AML-193 (cell line): Measurements from ENCODE around the gene LRRC4B.
"Not testable (repeated sequence)": the region's sequence is repeated elsewhere in the genome, so short reads cannot be mapped to it uniquely, and the experiment has no call there.

ENCODE experiments used
- DNase-seq, 2 experiments: peaks; one replicate each; lab custom pipeline; 2025; lab: John Stamatoyannopoulos, UW

The LRRC4B gene

GRCh38 chr19:50552540-50552939 lies 15.7 kb downstream of the LRRC4B start:
- DNase-seq, result no peak

- DNase-seq, result no peak
Observed at GRCh38 chr19:50551715-50552187, 16.5 kb downstream of the LRRC4B start.

GRCh38 chr19:50551034-50551714 lies 17.1 kb downstream of the LRRC4B start:
- no peak for DNase-seq

GRCh38 chr19:50550594-50550966 lies 17.7 kb downstream of the LRRC4B start:
- DNase-seq, result no peak

GRCh38 chr19:50549927-50550593 lies 18.2 kb downstream of the LRRC4B start:
- DNase-seq, result no peak

GRCh38 chr19:50549059-50549926 lies 18.9 kb downstream of the LRRC4B start:
- no peak for DNase-seq

GRCh38 chr19:50548191-50549058 lies 19.8 kb downstream of the LRRC4B start:
- DNase-seq, result no peak

GRCh38 chr19:50547385-50548190 lies 20.6 kb downstream of the LRRC4B start:
- no peak for DNase-seq

GRCh38 chr19:50546527-50547221 lies 21.6 kb downstream of the LRRC4B start:
- no peak for DNase-seq

GRCh38 chr19:50542943-50543342 lies 25.3 kb downstream of the LRRC4B start:
- no peak for DNase-seq

GRCh38 chr19:50537769-50538230 lies 30.4 kb downstream of the LRRC4B start:
- peak; percentile 53 to 70 for DNase-seq

GRCh38 chr19:50537306-50537685 lies 30.9 kb downstream of the LRRC4B start:
- no peak for DNase-seq

- DNase-seq, result no peak
Observed at GRCh38 chr19:50536662-50537305, 31.5 kb downstream of the LRRC4B start.

- DNase-seq, result no peak
Observed at GRCh38 chr19:50535672-50536187, 32.5 kb downstream of the LRRC4B start.

GRCh38 chr19:50534478-50534877 lies 33.8 kb downstream of the LRRC4B start:
- DNase-seq, result no peak

- DNase-seq, result no peak
Observed at GRCh38 chr19:50532952-50533351, 35.3 kb downstream of the LRRC4B start.

- DNase-seq, result no peak
Observed at GRCh38 chr19:50531171-50531612, 37.0 kb downstream of the LRRC4B start.

GRCh38 chr19:50528052-50528451 lies 40.2 kb downstream of the LRRC4B start:
- not testable (repeated sequence) for DNase-seq

- DNase-seq, result no peak
Observed at GRCh38 chr19:50522881-50523280, 45.4 kb downstream of the LRRC4B start.
